GM12878 (cell line): ENCODE data around the gene TFF2. TPM values are rescaled to one million over a fixed set of nuclear protein-coding genes. Genes with fewer than 3 reads are reported as not detected.

Source experiments
- ATAC-seq: fragments of 200-7000 bp; cut with Tn5 transposase; 3 replicates; pipeline ENCODE4 v1.9.1; 2020; ENCODE audit warnings: mild to moderate bottlenecking, moderate library complexity
- BruUV-seq: library from RNA; stranded (reverse); fragments of 400-500 nt; replicated peaks from 2 replicates; lab custom pipeline; 2021; lab: Mats Ljungman, UMichigan
- CTCF ChIA-PET: fragments of 300-600 bp; sonication (Branson Sonifier 250); formaldehyde crosslinking; extraction: SDS; loops from one replicate; lab custom pipeline; 2021; ENCODE audit warnings: inconsistent platforms; lab: Yijun Ruan, JAX
- POLR2A ChIA-PET: fragments of 350-600 bp; formaldehyde crosslinking; extraction: SDS; loops from one replicate; lab custom pipeline; 2021; ENCODE audit warnings: inconsistent platforms; lab: Charles Lee
- RAD21 ChIA-PET: fragments of 300-600 bp; sonication (Branson Sonifier 250); formaldehyde crosslinking; loops from one replicate; lab custom pipeline; 2023; ENCODE audit warnings: antibody characterized with exemption; ENCODE audit not compliant: unreplicated experiment; lab: Charles Lee
- SMC1A ChIA-PET: fragments of 300-600 bp; sonication (Branson Sonifier 250); formaldehyde crosslinking; loops from one replicate; lab custom pipeline; 2023; ENCODE audit not compliant: unreplicated experiment, uncharacterized antibody; lab: Charles Lee
- DNase-seq: peaks from one replicate; pipeline ENCODE4 v3.0.0-alpha.2; 2011; ENCODE audit warnings: low read depth, low spot score
- FAIRE-seq: peaks from 3 replicates; lab custom pipeline; 2011; peaks lifted over from hg19 to GRCh38; lab: Jason Lieb, UNC
- H2AFZ ChIP-seq: 2 replicates; pipeline ENCODE4 v1.6.0; 2011; ENCODE audit warnings: low read depth, low read length, control low read depth; ENCODE audit not compliant: control insufficient read depth
- H3K27ac ChIP-seq: 2 replicates; pipeline ENCODE4 v1.5.1; 2011; ENCODE audit warnings: control low read depth; ENCODE audit not compliant: control insufficient read depth, insufficient read depth
- H3K27me3 ChIP-seq, 2 experiments: replicated peaks in 1 of 2; 2 replicates each; pipeline versions ENCODE4 v1.6.0 to v1.6.1; 2011; ENCODE audit warnings: low read length in 1 of 2; ENCODE audit not compliant: control insufficient read depth in 2 of 2, insufficient read depth in 2 of 2
- H3K36me3 ChIP-seq, 2 experiments: 2 replicates each; pipeline ENCODE4 v1.5.1; 2011; ENCODE audit warnings: low read length in 1 of 2; ENCODE audit not compliant: control insufficient read depth in 2 of 2, insufficient read depth in 2 of 2
- H3K4me1 ChIP-seq: 2 replicates; pipeline ENCODE4 v1.6.1; 2011; ENCODE audit warnings: mild to moderate bottlenecking, low read length, moderate library complexity, mixed read lengths; ENCODE audit not compliant: control insufficient read depth, insufficient read depth
- H3K4me2 ChIP-seq: 2 replicates; pipeline ENCODE4 v1.6.0; 2011; ENCODE audit warnings: control low read depth; ENCODE audit not compliant: control insufficient read depth, insufficient read depth
- H3K4me3 ChIP-seq: fragments of 200-600 bp; sonication (generic); 2 replicates; pipeline ENCODE4 v1.5.1; 2016
- H3K79me2 ChIP-seq: 2 replicates; pipeline ENCODE4 v1.6.0; 2011; ENCODE audit warnings: low read length; ENCODE audit not compliant: control insufficient read depth, insufficient read depth
- H3K9ac ChIP-seq: 2 replicates; pipeline ENCODE4 v1.8.0; 2011; ENCODE audit warnings: low read length, control low read depth, mixed read lengths; ENCODE audit not compliant: control insufficient read depth, insufficient read depth
- H3K9me3 ChIP-seq: replicated peaks from 3 replicates; pipeline ENCODE4 v1.5.1; 2011; ENCODE audit warnings: mild to moderate bottlenecking, low read length; ENCODE audit not compliant: control insufficient read depth, insufficient read depth
- H4K20me1 ChIP-seq: 2 replicates; pipeline ENCODE4 v1.6.0; 2011; ENCODE audit not compliant: control insufficient read depth, insufficient read depth
- BCL3 ChIP-seq: IDR thresholded peaks from 2 replicates; pipeline ENCODE4 v1.6.1; 2011; ENCODE audit warnings: borderline replicate concordance, low read depth, mild to moderate bottlenecking, moderate library complexity, low read length; ENCODE audit not compliant: insufficient read depth, poor library complexity, severe bottlenecking
- CEBPB ChIP-seq, 2 experiments: fragments of 150-350 bp in 1 of 2; IDR thresholded peaks; 2 replicates each; pipeline ENCODE4 v1.6.1; 2012 to 2014; ENCODE audit warnings: low read depth in 2 of 2, low read length in 2 of 2, borderline replicate concordance in 1 of 2, inconsistent platforms in 1 of 2
- EP300 ChIP-seq, 2 experiments: fragments of 150-350 bp in 1 of 2; IDR thresholded peaks; 2 replicates each; pipeline ENCODE4 v1.6.1; 2011 to 2012; ENCODE audit warnings: low read depth in 2 of 2, low read length in 2 of 2, borderline replicate concordance in 1 of 2, improper control_type of control experiment in 1 of 2, inconsistent platforms in 1 of 2; ENCODE audit not compliant: control insufficient read depth in 1 of 2
- ETV6 ChIP-seq, 2 experiments: fragments of 450-650 bp in 1 of 2; IDR thresholded peaks in 1 of 2; conservative IDR thresholded peaks in 1 of 2; 2 replicates each; pipeline ENCODE4 v1.6.1; 2014; ENCODE audit warnings: antibody characterized with exemption in 1 of 2, borderline replicate concordance in 1 of 2, low read depth in 1 of 2, mild to moderate bottlenecking in 1 of 2, moderate library complexity in 1 of 2
- HDAC6 ChIP-seq: fragments of 200-600 bp; sonication (generic); IDR thresholded peaks from one replicate; pipeline ENCODE4 v1.8.0; 2017; ENCODE audit warnings: antibody characterized with exemption; ENCODE audit not compliant: unreplicated experiment
- HSF1 ChIP-seq: fragments of 150-350 bp; IDR thresholded peaks from 2 replicates; pipeline ENCODE4 v1.6.1; 2014; ENCODE audit warnings: mild to moderate bottlenecking, low read depth, low read length
- KLF5 ChIP-seq: fragments of 450-650 bp; IDR thresholded peaks from 2 replicates; pipeline ENCODE4 v1.6.1; 2014; ENCODE audit warnings: mild to moderate bottlenecking; ENCODE audit not compliant: partially characterized antibody
- NFYB ChIP-seq: IDR thresholded peaks from 2 replicates; pipeline ENCODE4 v1.6.1; 2011; ENCODE audit warnings: low read depth, mild to moderate bottlenecking, low read length, improper control_type of control experiment, moderate library complexity; ENCODE audit not compliant: insufficient read depth
- PAX5 ChIP-seq: IDR thresholded peaks from 2 replicates; pipeline ENCODE4 v1.6.1; 2011; ENCODE audit warnings: low read depth, low read length, borderline replicate concordance
- PBX3 ChIP-seq: IDR thresholded peaks from 2 replicates; pipeline ENCODE4 v1.6.1; 2011; ENCODE audit warnings: mild to moderate bottlenecking, low read depth, low read length, moderate library complexity; ENCODE audit not compliant: insufficient replicate concordance
- SIN3A ChIP-seq: IDR thresholded peaks from 2 replicates; pipeline ENCODE4 v1.6.1; 2012; ENCODE audit warnings: low read depth, low read length, improper control_type of control experiment
- SIX5 ChIP-seq: IDR thresholded peaks from 2 replicates; pipeline ENCODE4 v1.6.1; 2011; ENCODE audit warnings: mild to moderate bottlenecking, low read depth, low read length, moderate library complexity; ENCODE audit not compliant: severe bottlenecking
- SMC3 ChIP-seq: IDR thresholded peaks from 2 replicates; pipeline ENCODE4 v1.6.1; 2011; ENCODE audit warnings: low read length, improper control_type of control experiment, borderline replicate concordance
- USF1 ChIP-seq: IDR thresholded peaks from 2 replicates; pipeline ENCODE4 v1.6.1; 2011; ENCODE audit warnings: borderline replicate concordance, low read depth, mild to moderate bottlenecking, moderate library complexity, mixed read lengths, low read length; ENCODE audit not compliant: insufficient read depth; ENCODE audit errors: extremely low read length
- ZBTB33 ChIP-seq: fragments of 450-650 bp; IDR thresholded peaks from 2 replicates; pipeline ENCODE4 v1.6.1; 2017; ENCODE audit warnings: mild to moderate bottlenecking
- WGBS: methylation state at CpG from one replicate; pipeline ENCODE4 v1.1.6; 2016; ENCODE audit warnings: low lambda C conversion rate; ENCODE audit not compliant: insufficient replicate concordance, insufficient coverage; ENCODE audit errors: missing lambda C conversion rate; 5-methylcytosine and 5-hydroxymethylcytosine counted together
- in situ Hi-C: fragments of 300-500 bp; cut with MboI; formaldehyde crosslinking; loops from 9 replicates; pipeline ENCODE4 v1.14.3; 2018; ENCODE audit warnings: mixed read lengths
- intact Hi-C: fragments of 100-400 bp; cut with micrococcal nuclease; formaldehyde crosslinking; loops from one replicate; pipeline ENCODE4 v1.14.2; 2022; ENCODE audit not compliant: unreplicated experiment
- polyA plus RNA-seq, 11 experiments: library from polyadenylated mRNA; depleted of rRNA in 4 of 11; unstranded in 6 of 11; stranded (reverse) in 5 of 11; fragments of >200 nt; fragmentation: Nextera tagmentation in 4 of 11; fragmentation: Illumina TruSeq in 1 of 11; extraction: Ambion mirVana in 4 of 11; extraction: Trizol in 1 of 11; gene quantifications; 1 replicate in 1 of 11; 2 replicates in 10 of 11; pipeline versions ENCODE4 v1.2.1 to v1.2.3, GENCODE V29; 2011 to 2016; ENCODE audit warnings: inconsistent platforms in 2 of 11, missing spikeins in 2 of 11, low read depth in 1 of 11
- total RNA-seq, 4 experiments: library from RNA; depleted of rRNA in 3 of 4; stranded (reverse); fragments of >200 nt in 3 of 4; fragmentation: Illumina TruSeq in 1 of 4; extraction: Trizol in 1 of 4; gene quantifications; 2 replicates each; pipeline versions ENCODE4 v1.2.1 to v1.2.3, GENCODE V29; 2013 to 2021

Gene TFF2
- total and polyA plus RNA-seq, 10 of the 15 experiments (the other 5 are each of a cell fraction or from before 2014, with no cell fraction given), result 0.56 TPM; not detected in 9

GRCh38 chr21:42300045-42300583 is 50.7 kb downstream of the TFF2 start:
- BruUV-seq, result no TSS peak

More at GRCh38 chr21:42300045-42300583, 50.7 kb downstream of the TFF2 start:
- ATAC-seq (no peak), FAIRE-seq (no peak)
- H3K4me1 ChIP-seq, result no peaks in the 10 kb centered on the region
- no peak overlapping the region for H3K4me3 ChIP-seq
- in situ Hi-C loops, result no loop called here
- H3K27ac ChIP-seq, result no peak overlapping the region
- H4K20me1 ChIP-seq, result no peaks in the 10 kb centered on the region
- RAD21 ChIA-PET, result interaction anchor here (1.7 kb wide), 1 partner anchor 14 kb away, joined by 5 read pairs; no protein-coding TSS in a partner anchor
- no peak overlapping the region for H3K9ac ChIP-seq
- peak; percentile 23 for TF ChIP-seq PBX3
- TF ChIP-seq USF1, result no peak
- TF ChIP-seq ZBTB33, result no peak
- peak; percentile 66 for TF ChIP-seq BCL3
- TF ChIP-seq SMC3, result no peak
- no peak for TF ChIP-seq NFYB
- no peak for TF ChIP-seq KLF5
- TF ChIP-seq HDAC6, result no peak
- TF ChIP-seq ETV6 (conservative IDR thresholded peaks at IDR 0.05 in 1 of 2, IDR thresholded peaks at IDR 0.05 in 1 of 2; ENCODE audit: borderline replicate concordance in 1 of 2, low read depth in 1 of 2), result no peak
- no peak for TF ChIP-seq PAX5
- no peak for TF ChIP-seq SIX5
- no peak for TF ChIP-seq EP300 (IDR thresholded peaks at IDR 0.05; ENCODE audit: borderline replicate concordance in 1 of 2, control insufficient read depth in 1 of 2, low read depth in 2 of 2, low read length in 2 of 2)
- TF ChIP-seq CEBPB (IDR thresholded peaks at IDR 0.05; ENCODE audit: borderline replicate concordance in 1 of 2, low read depth in 2 of 2, low read length in 2 of 2), result no peak
- TF ChIP-seq SIN3A, result no peak
- no peak for TF ChIP-seq HSF1
- TF ChIP-seq, all 136 proteins: peak for 2
- no peaks in the 10 kb centered on the region for H3K9me3 ChIP-seq
- ChIA-PET CTCF (interaction anchor here (0.5 to 1.0 kb wide), 2 partner anchors 10 to 412 kb away, joined by 3 to 5 read pairs; no protein-coding TSS in a partner anchor), POLR2A (no interaction called here), SMC1A (interaction anchor here (0.8 to 1.0 kb wide), 3 partner anchors 15 to 102 kb away, joined by 3 read pairs; no protein-coding TSS in a partner anchor)
- WGBS, result 24% methylated on average over 7 of the region's 7 CpGs
- H3K79me2 ChIP-seq, result no peaks in the 10 kb centered on the region
- H3K27me3 ChIP-seq, result no peaks in the 10 kb centered on the region; a peak in 1 of 4 replicates
- DNase-seq, result no peak
- H2AFZ ChIP-seq, result no peak overlapping the region
- no peak overlapping the region for H3K4me2 ChIP-seq
- intact Hi-C loops, result no loop called here
- no peaks in the 10 kb centered on the region for H3K36me3 ChIP-seq
